ENCODE measurements around the gene INKA2. TPM values are rescaled to one million over a fixed set of nuclear protein-coding genes. Genes with fewer than 3 reads are reported as not detected.

The INKA2 gene
- total and polyA plus RNA-seq, 10 of the 15 experiments (the other 5 are each of a cell fraction or from before 2014, with no cell fraction given): 0.38 to 5.1 (median 1.3) TPM; not detected in 1

- TF ChIP-seq MYB (IDR thresholded peaks at IDR 0.05; ENCODE audit: borderline replicate concordance, low read depth, low read length) (no peak), POLR2A (IDR thresholded peaks at IDR 0.05; ENCODE audit: low read depth, low read length) (no peak), ZBED1 (IDR thresholded peaks at IDR 0.05; ENCODE audit: borderline replicate concordance) (no peak), ATF7 (IDR thresholded peaks at IDR 0.05; ENCODE audit: low read depth) (no peak), CEBPZ (IDR thresholded peaks at IDR 0.05; ENCODE audit: low read depth, low read length) (no peak), MLLT1 (IDR thresholded peaks at IDR 0.05) (no peak), CUX1 (IDR thresholded peaks at IDR 0.05; ENCODE audit: insufficient replicate concordance, low read depth, low read length) (no peak), ZNF24 (IDR thresholded peaks at IDR 0.05) (no peak), TBL1XR1 (IDR thresholded peaks at IDR 0.05; ENCODE audit: low read depth, low read length) (no peak), TAF1 (IDR thresholded peaks at IDR 0.05; ENCODE audit: borderline replicate concordance, low read depth, low read length) (no peak), ASH2L (IDR thresholded peaks at IDR 0.05; ENCODE audit: borderline replicate concordance, low read depth) (no peak), CBX3 (IDR thresholded peaks at IDR 0.05; ENCODE audit: borderline replicate concordance, low read depth) (no peak), E2F4 (IDR thresholded peaks at IDR 0.05; ENCODE audit: low read depth, low read length) (no peak)
Measured at GRCh38 chr1:111735321-111735720, 3.9 kb downstream of the INKA2 start (continued).
